GM19043 (cell line): ENCODE measurements around the gene PGS1.

Source experiments
- ATAC-seq: cut with Tn5 transposase; IDR thresholded peaks from one replicate; pipeline ENCODE4 v1.9.1; 2021; ENCODE audit warnings: low read depth; ENCODE audit not compliant: unreplicated experiment

Gene PGS1

DNA sequence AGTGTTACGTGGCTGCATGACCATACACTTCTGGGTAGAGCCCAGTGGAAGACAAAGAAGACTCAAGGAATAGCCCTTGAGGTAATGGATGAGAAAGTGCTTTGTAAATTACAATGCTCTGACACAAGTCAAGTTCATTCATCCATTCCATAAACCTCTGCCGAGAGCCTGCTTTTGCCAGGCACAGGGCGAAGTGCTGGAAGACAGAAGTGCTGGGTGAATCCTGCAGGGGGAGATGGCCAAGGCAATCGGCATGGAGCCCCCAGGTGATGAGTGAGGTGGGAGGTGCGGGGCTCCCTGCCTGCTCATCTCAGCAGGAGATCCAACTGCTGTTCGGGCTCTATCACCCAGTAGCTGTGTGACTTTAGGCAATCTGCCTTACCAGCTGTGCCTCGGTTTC lies 15.8 kb upstream of the PGS1 start:
- ATAC-seq: no peak

DNA sequence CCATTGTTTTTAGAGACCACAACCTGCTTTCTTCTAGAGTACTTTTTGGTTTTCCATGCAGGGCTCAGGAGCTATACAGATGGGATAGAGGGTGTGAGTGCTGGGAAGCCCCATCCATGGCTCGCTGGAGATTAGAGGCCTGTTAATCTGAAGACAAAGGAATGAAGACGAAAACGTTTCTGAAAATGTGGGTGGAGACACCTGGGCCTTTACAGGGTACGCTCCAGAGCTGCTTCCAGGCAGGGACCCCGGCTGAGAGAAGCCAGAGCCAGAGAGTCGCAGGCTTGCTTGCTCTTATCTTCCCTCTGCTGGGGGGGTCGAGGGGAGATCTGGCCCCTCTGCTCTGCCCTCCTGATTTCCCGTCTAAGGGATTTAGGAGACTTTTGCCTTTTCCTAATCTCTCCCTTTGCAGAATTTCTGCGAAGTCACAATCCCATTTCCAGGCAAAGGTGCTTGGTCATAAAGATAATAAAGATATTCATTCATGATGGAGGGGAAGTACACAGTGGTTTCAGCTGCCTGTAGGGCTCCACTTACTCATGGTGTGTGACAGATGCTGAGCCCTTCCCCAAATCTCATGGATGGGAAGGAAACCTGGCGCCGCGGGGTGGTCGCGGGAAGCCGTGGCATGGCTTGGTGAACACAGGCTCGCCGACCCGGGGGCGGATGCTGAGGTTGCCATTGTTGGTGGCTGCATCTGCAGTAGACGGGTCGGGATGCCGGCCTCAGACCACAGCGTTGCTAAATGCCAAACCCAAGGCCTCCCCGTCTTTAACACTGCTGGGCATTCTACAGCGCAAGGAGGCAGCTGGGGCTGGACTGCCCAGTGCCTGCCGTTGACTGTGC lies 13.8 kb upstream of the PGS1 start:
- ATAC-seq: no peak

DNA sequence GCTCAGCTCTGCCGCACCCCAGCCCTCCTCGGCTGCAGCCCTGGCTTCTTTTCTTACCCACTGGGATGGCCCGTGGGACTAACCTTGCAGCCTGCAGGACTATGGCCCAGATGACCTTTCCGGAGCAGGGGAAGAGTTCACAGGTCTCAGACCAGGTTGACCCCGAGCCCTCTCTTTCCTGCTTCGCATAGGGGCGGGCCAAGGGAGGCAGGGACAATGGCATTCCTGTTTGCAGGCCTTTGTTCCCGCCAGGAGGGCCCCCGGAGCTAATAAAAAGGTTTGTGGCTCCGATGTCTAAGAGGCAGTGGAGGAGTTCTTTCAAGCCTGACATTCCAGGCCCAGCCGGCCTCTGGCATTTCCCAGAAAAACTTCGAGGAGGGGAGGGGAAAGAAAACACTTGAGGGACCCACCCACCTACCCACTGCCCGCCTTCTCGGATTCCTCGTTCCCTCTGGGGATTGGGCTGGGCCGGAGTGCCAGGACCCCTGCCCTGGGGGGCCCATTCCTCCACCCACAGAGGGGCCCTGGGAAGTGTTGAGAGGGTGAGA lies 12.8 kb upstream of the PGS1 start:
- ATAC-seq: no peak

DNA sequence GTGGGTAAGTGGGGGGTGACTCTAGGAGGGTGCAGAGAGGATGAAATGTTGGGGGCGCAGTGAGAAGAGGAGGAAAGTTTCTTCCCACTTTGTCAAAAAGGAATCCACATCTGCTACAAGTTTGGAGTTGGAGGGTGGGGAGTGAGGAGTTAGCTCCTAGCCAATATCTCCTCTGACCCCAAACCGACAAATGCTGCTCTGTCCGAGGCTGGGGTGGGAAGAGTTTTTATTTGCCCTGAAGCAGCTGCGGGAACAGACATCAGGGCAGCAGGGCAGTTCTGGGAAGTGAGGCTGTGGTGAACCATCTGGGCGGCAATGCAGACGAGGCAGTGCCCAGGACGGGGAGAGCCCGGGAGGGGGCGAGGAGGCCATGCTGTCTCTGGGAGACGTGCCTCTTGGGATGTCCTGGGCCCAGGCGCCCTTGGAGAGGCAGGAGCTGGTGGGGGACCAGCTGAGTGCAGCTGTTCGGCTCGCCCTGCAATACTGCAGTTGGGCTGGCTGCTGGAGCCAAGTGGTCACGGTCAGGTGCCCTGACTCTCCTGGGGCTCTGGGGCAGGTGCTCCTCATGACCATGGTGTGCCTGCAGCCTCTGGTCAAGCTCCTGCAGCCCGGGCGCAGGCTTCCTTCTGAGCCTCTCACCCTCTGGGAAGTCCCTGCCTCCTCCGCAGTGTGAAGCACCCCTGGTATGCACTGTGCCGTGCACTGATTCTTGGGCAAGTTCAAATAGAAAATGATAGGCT lies 12.2 kb upstream of the PGS1 start:
- no peak for ATAC-seq

DNA sequence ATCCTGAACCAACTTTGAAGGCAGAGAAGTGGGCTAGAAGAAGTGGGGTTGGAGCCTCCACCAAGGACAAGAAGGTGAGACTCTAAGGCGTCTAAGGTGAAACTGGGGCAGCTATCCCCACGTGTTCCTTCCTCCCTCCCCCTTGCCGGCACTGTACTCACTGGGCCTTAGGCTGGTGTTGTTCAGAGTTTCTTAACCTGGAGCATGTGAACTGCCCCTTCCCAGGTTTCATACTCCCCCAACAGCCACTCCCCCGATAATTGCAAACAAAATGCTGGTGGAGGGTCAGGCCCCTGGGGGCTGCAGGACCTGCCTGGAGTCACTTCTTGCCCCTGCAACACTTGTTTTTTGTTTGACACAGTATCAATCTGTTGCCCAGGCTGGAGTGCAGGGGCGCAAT lies 11.3 kb upstream of the PGS1 start:
- no peak for ATAC-seq

DNA sequence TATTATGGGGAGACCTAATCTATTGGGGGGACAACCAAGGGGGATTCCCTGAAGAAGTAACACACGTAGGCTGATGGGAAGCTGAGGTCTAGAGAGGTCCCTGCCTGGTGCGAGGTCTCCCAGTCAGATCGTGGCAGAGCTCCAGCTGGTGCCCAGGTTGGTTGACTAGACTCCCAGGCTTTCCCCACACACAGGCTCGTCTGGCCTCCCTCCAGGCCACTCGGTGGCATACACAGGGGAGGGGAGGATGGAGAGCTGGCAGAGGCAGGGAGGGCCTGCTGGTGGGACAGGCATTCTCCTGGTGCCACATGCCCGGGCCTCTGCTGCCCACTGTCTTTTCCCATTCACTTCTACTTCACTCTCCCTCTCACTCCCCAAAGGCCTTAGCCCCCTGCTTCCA lies 10.1 kb upstream of the PGS1 start:
- no peak for ATAC-seq

DNA sequence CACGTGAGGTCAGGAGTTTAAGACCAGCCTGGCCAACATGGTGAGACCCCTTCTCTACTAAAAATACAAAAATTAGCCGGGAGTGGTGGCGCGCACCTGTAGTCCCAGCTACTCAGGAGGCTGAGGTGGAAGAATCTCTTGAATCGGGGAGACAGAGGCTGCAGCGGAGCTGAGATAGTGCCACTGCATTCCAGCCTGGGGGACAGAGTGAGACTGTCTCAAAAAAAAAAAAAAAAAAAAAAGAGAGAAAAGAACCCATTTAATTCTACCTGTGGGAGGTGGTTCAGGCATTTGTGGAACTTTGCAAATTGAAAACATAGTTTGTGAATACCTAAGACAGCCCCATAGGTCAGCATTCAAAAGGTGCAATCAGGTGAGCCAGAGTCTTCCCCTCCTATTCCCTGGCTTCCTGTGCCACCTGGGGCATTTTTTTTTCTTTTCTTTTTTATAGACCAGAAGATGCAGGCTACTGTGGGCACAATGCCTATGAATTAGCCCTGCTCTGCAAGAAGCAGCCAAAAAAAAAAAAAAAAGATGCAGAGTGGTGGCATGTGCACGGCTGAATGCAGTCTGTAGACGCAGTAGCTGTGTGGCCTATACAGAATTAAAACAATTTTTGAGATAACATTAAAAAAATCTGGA lies 9.5 kb upstream of the PGS1 start:
- no peak for ATAC-seq

DNA sequence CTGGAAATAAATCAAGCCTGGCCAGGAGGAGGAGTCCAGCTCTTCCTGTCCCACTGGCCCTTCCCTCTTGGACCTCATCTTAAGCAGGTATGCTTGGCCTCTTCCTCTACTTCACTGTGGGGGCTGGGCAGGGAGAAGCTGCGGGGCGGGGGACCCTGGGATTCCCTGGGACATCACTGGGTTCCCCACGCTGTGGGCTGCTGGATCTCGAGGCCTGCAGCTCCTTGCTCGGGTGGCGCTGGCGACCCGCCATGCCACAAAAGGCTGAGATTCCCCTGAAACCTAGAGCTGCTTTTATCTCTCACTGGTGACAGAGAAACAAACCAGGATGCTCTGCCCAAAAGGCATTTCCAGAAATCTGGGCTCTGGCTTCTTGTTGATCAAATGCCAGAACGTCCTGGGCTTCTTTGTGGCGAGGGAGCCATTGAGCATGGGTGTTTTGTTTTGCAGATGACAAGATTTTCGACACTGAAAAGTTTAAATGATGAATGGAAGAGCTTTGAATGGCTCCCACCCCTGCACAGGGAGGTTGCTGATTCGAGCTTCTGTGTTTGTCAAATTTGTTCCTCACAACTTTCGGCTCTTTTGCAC lies 8.6 kb upstream of the PGS1 start:
- no peak for ATAC-seq

DNA sequence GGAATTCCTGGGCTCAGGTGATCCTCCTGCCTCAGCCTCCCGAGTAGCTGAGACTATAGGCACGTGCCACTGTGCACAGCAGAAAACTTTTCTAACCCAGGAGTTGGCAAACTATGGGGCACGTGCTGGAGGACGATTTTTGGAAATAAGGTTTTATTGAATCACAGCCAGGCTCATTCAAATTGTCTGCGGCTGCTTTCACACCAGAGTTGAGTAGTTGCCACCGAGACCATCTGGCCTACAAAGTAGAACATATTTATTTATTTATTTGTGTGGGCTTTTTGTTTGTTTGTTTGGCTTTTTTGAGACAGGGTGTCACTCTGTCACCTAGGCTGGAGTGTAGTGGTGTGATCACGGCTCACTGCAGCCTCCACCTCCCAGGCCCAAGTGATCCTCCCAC lies 7.4 kb upstream of the PGS1 start:
- no peak for ATAC-seq

DNA sequence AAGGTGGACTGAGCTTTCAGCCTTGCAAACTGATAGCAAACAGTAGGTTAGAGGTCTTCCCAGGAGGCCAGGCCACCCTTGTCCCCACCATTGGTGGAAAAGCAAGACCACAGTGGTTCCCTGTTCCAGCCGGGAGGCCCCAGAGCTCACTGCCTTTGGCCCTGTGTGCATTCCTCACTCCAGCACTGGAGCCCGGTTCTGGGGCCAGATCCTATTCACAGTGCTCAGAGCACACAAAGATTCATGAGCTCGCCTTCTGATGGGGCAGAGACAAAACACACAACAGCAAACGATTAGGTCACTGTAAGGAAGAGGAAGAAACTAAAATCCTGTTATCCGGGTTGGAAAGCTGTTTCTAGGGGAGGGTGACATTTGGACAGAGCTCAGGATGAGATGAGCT lies 5.6 kb upstream of the PGS1 start:
- no peak for ATAC-seq

DNA sequence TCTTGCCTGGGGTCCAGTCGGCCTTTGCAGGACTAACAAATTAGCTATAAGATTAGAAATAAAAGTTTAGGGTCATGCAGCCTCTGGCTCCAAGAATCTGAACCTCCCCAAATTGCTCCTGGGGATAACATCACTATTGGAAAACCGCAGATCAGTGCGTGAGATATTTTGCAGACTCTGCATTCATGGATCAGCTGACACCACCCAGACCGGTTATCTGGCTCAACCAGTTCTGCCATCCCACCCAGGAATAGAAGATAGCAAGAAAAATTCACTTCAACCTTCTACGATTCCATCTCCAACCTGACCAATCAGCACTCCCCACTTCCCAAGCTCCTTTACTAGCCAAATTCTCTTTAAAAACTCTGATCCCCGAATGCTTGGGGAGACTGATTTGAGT lies 4.3 kb upstream of the PGS1 start:
- no peak for ATAC-seq

DNA sequence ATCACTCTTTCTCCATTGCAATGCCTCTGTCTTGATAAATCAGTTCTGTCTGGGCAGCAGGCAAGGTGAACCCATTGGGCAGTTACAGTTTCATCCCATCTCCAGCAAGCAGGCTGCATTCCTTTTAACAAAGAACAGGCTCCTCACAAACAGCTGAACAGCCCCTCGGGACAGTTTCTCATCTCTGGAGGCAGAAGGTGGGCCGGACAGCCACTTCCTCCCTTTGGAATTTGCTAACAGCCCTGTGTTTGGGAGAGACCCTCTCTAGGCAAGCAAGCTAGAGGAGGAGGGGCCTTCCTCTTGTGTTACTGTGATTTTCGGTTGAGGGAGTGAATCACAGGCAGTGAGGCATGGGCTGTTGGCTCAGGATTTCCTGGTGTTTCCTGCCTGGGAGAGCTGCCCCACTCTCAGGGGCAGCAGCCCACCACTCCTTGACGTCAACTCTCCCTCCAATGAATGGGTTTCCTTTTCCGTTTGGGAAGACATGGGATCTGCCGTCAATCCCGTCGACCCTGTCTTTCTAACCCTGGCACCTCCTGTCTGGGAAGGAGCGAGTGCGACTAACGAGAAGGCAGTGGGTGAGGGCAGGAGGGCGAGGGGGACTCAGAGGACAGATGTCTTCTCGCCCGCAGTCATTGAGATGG lies 3.7 kb upstream of the PGS1 start:
- ATAC-seq: no peak

DNA sequence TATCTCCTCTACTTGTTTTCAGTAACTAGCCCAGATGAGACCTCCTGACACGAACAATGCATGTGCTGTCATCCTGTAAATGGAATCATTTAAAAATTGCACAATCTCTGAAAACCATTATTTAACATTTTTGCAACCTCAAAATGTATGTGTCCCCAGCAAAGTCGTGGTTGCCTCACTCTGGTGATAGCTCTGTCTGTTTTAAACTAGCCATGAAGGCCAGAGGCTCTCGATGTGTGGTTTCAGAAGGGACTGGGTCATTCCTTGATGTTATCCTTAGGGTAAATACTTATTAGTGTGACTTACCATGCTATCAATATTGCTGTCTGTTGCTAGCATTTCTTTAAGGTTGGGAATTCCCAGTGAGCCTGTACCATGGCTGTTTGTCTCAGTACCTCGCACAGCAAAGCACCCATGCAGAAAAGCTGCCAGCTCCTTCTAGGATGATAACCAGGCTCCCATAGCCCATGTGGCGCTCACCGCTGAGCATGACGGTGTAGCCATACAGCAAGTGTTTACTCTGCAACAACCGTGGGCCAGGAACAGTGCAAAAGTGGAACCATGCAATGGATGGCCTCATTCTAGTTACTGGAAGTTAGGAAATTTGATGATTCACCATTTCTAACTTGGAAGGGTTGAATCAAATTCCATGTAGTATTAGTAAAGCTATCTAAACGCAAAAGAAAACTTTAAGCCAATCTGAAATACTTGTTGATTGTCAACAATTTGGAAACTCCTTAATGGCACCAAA lies 2.9 kb upstream of the PGS1 start:
- ATAC-seq: no peak

DNA sequence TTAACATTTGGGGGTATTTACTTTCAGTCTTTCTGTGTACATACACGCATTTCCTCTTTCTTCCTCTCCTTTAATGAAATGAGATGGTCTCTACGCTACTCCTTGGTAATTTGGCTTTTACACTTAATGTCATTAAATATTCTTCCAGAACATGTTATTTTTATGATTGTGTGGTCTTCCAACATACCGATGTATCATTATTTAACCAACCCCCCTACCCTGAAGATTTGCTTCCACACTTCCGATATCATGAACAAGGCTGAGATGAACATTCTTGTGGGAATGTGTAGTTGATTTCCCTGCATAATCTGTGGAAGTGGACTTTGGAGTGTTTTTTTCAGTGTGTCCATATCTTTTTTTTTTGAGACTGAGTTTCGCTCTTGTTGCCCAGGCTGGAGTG lies 2.3 kb upstream of the PGS1 start:
- no peak for ATAC-seq

DNA sequence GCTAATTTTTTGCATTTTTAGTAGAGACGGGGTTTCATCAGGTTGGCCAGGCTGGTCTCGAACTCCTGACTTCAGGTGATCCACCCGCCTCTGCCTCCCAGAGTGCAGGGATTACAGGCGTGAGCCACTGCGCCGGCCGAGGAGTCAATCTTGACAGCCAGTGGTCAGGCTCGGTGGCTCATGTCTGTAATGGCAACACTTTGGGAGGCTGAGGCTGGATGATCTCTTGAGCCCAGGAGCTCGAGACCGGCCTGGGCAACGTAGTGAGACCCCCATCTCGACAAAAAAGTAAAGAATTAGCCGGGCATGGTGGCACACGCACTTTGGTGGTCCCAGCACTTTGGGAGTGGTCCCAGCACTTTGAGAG lies 608 bp upstream of the PGS1 start:
- no peak for ATAC-seq

DNA sequence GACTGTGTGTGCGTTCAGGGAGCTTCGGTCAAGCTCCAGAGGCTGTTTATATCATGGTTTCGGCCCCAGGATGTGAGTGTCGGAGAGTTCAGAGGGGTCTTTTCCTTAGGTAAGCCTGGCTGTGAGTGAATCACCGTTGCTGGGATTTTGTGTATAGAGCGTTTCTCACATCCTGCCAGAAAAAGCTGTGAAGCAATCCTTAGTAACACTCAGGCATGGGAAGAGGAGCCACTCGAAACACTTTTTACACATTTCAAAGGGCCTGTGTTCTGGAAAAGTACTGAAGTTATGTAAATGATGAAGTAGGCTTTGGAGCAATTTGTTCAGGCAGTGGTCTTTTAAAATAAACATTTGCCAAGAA lies 662 bp downstream of the PGS1 start:
- no peak for ATAC-seq

DNA sequence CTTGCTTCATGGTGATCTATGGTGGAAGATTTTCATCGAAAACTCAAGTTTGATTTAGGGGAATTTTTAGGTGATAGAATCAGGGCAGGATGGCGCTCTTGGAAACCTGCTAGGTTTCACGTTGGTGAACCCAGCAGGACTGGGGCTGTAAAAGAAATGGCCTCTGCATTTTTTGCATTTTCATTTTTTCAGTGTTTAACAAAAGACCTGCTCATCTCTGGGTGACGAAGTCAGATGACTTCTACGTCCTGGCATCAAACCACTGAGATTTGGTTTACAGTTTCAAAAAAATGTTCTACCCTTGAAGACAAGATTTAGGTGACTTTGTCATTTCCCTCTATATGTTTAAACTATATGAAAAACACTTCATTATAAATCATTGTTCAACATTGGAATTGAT lies 1.9 kb downstream of the PGS1 start:
- no peak for ATAC-seq

DNA sequence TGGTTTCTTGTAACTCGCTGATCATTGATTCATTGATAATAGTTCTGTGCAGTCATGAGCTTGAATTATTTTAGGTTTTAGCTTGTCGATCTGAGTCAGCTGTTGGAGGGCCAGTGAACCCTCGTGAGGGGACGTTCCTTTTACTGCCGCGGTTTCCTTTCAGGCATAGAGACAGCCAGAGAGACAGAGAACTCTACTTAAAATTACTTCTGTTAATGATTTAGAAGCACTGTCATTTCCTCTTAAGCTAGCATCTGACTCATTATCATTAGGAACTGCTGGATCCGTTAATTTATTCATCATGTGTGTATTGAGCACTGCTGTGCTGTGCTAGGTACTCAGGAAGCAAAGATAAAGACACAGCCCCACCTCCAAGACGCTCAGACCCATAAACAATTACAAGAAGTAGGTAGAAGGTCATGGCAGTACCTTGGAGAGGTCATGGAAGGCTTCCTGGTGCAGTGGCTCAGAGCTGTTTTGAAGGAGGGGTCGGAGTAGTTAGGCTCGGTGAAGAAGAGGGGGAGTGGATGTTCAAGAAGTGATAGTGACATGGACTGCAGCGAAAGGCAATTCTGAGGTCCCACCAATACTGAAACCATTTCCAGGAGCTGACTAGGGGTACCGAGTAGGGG lies 3.3 kb downstream of the PGS1 start:
- no peak for ATAC-seq

DNA sequence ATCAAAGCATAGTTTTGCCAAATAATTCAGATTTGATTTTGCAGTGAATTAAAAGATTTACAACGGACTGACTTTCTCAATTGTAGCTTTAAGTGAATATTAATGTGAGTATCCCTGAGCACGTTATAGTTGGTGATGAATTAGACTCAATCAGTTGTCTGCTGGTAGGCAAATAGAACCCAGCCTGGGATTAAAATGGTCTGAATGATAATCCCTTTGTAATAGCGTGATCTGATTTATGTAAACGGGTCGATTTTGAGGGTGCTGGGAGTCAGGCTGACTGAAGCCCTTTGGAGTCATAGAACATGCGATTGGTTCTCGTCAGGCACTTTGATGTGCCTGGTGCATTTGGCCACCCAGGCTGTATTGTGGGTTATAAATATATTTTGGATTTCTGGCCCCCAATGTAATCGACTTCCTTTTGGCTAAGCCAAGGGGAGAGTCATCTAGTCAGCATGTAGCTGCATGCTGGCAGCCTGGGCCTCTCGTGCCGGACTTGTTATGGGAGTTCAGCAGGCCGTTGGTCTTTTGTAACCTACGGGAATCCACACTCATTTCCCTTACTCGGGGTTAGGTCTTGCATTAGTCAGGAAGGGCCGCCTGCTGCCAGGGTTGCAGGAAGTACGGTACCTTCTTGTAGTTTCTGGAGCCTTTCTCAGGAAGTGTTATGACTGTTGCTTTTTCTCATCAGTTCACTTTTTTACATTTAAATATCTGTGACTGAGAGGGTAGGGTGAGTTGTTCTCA lies 5.4 kb downstream of the PGS1 start:
- no peak for ATAC-seq
